ENCODE results near the gene PIP4K2B.

GRCh38 chr17:38777641-38778250, 21.6 kb downstream of the PIP4K2B start:
- TF ChIP-seq CTCF (IDR thresholded peaks at IDR 0.05) (no peak), POLR2A (IDR thresholded peaks at IDR 0.05) (no peak), EP300 (IDR thresholded peaks at IDR 0.05) (no peak)

All from tibial nerve (tissue), 4 donors.